ENCODE data around the gene TRIP13. TPM values are rescaled to one million over a fixed set of nuclear protein-coding genes. Genes with fewer than 3 reads are reported as not detected.

TRIP13 gene
- total and polyA plus RNA-seq, 2 of the 13 experiments (the other 11 are each of a cell fraction or from before 2014, with no cell fraction given) = 13.5 to 33.0 TPM

GRCh38 chr5:963310-963672 lies 70.6 kb downstream of the TRIP13 start:
- no peak overlapping the region for H3K27ac ChIP-seq (ENCODE audit: extremely low read length, insufficient read depth, low read length)
- H3K27me3 ChIP-seq (ENCODE audit: control insufficient read depth in 1 of 2, insufficient read depth in 2 of 2, low read length in 2 of 2) = peaks cover 8 to 72% of the 10 kb centered on the region in 2 experiments; a peak in 4 of 5 replicates
- H3K79me2 ChIP-seq (ENCODE audit: insufficient read depth, low read length) = no peaks in the 10 kb centered on the region
- ATAC-seq (no peak), FAIRE-seq (no peak), DNase-seq (ENCODE audit: low spot score) (no peak)
- BruUV-seq (replicated peaks) = no TSS peak
- H3K4me1 ChIP-seq (ENCODE audit: insufficient read depth, low read length) = peaks cover 12% of the 10 kb centered on the region
- no peaks in the 10 kb centered on the region for H4K20me1 ChIP-seq (ENCODE audit: insufficient read depth, low read length)
- TF ChIP-seq, protein P1, sequence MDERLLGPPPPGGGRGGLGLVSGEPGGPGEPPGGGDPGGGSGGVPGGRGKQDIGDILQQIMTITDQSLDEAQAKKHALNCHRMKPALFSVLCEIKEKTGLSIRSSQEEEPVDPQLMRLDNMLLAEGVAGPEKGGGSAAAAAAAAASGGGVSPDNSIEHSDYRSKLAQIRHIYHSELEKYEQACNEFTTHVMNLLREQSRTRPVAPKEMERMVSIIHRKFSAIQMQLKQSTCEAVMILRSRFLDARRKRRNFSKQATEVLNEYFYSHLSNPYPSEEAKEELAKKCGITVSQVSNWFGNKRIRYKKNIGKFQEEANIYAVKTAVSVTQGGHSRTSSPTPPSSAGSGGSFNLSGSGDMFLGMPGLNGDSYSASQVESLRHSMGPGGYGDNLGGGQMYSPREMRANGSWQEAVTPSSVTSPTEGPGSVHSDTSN (CRISPR knock-in tag; IDR thresholded peaks at IDR 0.05) = no peak
- no peak overlapping the region for H3K9ac ChIP-seq (ENCODE audit: insufficient read depth, low read depth, low read length)
- H2AFZ ChIP-seq (ENCODE audit: low read length) = no peak overlapping the region
- intact Hi-C loops (cut with micrococcal nuclease; ENCODE audit: unreplicated experiment) = no loop called here
- ChIA-PET CTCF (ENCODE audit: low intra/inter-chr PET ratio, low total read pairs) (no interaction called here), POLR2A (no interaction called here)
- no peaks in the 10 kb centered on the region for H3K36me3 ChIP-seq (replicated peaks in 1 of 2; ENCODE audit: control insufficient read depth in 1 of 2, insufficient read depth in 2 of 2, low read length in 2 of 2)
- H3K9me3 ChIP-seq (ENCODE audit: low read length) = no peaks in the 10 kb centered on the region
- in situ Hi-C loops (cut with HindIII; ENCODE audit: extremely low pct_ligation_motif_present, low pct_unique_long_range_greater_than_20kb) = no loop called here
- no peak overlapping the region for H3K4me2 ChIP-seq (ENCODE audit: low read depth, low read length)
- no peak overlapping the region for H3K4me3 ChIP-seq (replicated peaks in 1 of 3; ENCODE audit: insufficient read depth in 1 of 3, low read depth in 2 of 3, low read length in 3 of 3)
- 91% methylated on average over 6 of the region's 10 CpGs for WGBS (ENCODE audit: low lambda C conversion rate)

- H2AFZ ChIP-seq (ENCODE audit: low read length) = no peak overlapping the region
- ChIA-PET POLR2A (no interaction called here), CTCF (ENCODE audit: low intra/inter-chr PET ratio, low total read pairs) (no interaction called here)
- no peak overlapping the region for H3K27ac ChIP-seq (ENCODE audit: extremely low read length, insufficient read depth, low read length)
- H3K4me1 ChIP-seq (ENCODE audit: insufficient read depth, low read length) = peaks cover 6% of the 10 kb centered on the region
- TF ChIP-seq RNF2 (conservative IDR thresholded peaks at IDR 0.05; ENCODE audit: low read depth) = no peak
- no peak for TF ChIP-seq SPEN (CRISPR knock-in tag; IDR thresholded peaks at IDR 0.05; ENCODE audit: low read depth)
- no peak for TF ChIP-seq ZBTB34 (CRISPR knock-in tag; IDR thresholded peaks at IDR 0.05)
- TF ChIP-seq, protein P2, sequence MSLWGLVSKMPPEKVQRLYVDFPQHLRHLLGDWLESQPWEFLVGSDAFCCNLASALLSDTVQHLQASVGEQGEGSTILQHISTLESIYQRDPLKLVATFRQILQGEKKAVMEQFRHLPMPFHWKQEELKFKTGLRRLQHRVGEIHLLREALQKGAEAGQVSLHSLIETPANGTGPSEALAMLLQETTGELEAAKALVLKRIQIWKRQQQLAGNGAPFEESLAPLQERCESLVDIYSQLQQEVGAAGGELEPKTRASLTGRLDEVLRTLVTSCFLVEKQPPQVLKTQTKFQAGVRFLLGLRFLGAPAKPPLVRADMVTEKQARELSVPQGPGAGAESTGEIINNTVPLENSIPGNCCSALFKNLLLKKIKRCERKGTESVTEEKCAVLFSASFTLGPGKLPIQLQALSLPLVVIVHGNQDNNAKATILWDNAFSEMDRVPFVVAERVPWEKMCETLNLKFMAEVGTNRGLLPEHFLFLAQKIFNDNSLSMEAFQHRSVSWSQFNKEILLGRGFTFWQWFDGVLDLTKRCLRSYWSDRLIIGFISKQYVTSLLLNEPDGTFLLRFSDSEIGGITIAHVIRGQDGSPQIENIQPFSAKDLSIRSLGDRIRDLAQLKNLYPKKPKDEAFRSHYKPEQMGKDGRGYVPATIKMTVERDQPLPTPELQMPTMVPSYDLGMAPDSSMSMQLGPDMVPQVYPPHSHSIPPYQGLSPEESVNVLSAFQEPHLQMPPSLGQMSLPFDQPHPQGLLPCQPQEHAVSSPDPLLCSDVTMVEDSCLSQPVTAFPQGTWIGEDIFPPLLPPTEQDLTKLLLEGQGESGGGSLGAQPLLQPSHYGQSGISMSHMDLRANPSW (CRISPR knock-in tag; IDR thresholded peaks at IDR 0.05; ENCODE audit: borderline replicate concordance) = no peak
- TF ChIP-seq, protein P3, sequence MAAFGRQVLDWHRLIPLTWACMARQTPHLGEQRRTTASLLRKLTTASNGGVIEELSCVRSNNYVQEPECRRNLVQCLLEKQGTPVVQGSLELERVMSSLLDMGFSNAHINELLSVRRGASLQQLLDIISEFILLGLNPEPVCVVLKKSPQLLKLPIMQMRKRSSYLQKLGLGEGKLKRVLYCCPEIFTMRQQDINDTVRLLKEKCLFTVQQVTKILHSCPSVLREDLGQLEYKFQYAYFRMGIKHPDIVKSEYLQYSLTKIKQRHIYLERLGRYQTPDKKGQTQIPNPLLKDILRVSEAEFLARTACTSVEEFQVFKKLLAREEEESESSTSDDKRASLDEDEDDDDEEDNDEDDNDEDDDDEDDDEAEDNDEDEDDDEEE (CRISPR knock-in tag; IDR thresholded peaks at IDR 0.05) = no peak
- no peak for TF ChIP-seq HDAC2 (CRISPR knock-in tag; IDR thresholded peaks at IDR 0.05)
- TF ChIP-seq ZNF614 (CRISPR knock-in tag; IDR thresholded peaks at IDR 0.05; ENCODE audit: borderline replicate concordance) = no peak
- no peak for TF ChIP-seq ZNF510 (CRISPR knock-in tag; IDR thresholded peaks at IDR 0.05; ENCODE audit: low read depth)
- intact Hi-C loops (cut with micrococcal nuclease; ENCODE audit: unreplicated experiment) = no loop called here
- WGBS (ENCODE audit: low lambda C conversion rate) = 70% methylated on average over 17 of the region's 31 CpGs
- ATAC-seq = no peak
- H3K27me3 ChIP-seq (ENCODE audit: control insufficient read depth in 1 of 2, insufficient read depth in 2 of 2, low read length in 2 of 2) = peaks cover 8 to 72% of the 10 kb centered on the region in 2 experiments; a peak in 4 of 5 replicates
- H3K9me3 ChIP-seq (ENCODE audit: low read length) = no peaks in the 10 kb centered on the region
- in situ Hi-C loops (cut with HindIII; ENCODE audit: extremely low pct_ligation_motif_present, low pct_unique_long_range_greater_than_20kb) = no loop called here
- H3K79me2 ChIP-seq (ENCODE audit: insufficient read depth, low read length) = no peaks in the 10 kb centered on the region
- no peak overlapping the region for H3K4me3 ChIP-seq (replicated peaks in 1 of 3; ENCODE audit: insufficient read depth in 1 of 3, low read depth in 2 of 3, low read length in 3 of 3)
- H3K4me2 ChIP-seq (ENCODE audit: low read depth, low read length) = no peak overlapping the region
- H3K9ac ChIP-seq (ENCODE audit: insufficient read depth, low read depth, low read length) = no peak overlapping the region
- no TSS peak for BruUV-seq (replicated peaks)
- FAIRE-seq = no peak
- no peak for DNase-seq (ENCODE audit: low spot score)
- H3K36me3 ChIP-seq (replicated peaks in 1 of 2; ENCODE audit: control insufficient read depth in 1 of 2, insufficient read depth in 2 of 2, low read length in 2 of 2) = no peaks in the 10 kb centered on the region
- H4K20me1 ChIP-seq (ENCODE audit: insufficient read depth, low read length) = no peaks in the 10 kb centered on the region
These were observed 71.2 kb downstream of the TRIP13 start for GRCh38 chr5:963673-964531.

Measured in HepG2 (cell line).